AG10803 (cell line): Measurements from ENCODE around the gene EGFL7.

Experiments used
- DNase-seq: peaks from one replicate; pipeline ENCODE4 v3.0.0; 2010; ENCODE audit warnings: low read depth
- H3K4me3 ChIP-seq: 2 replicates; pipeline ENCODE4 v1.5.1; 2011; ENCODE audit warnings: mild to moderate bottlenecking, low read length, control low read depth
- CTCF ChIP-seq: conservative IDR thresholded peaks from 2 replicates; pipeline ENCODE4 v1.5.1; 2011; ENCODE audit warnings: mild to moderate bottlenecking, low read length, control low read depth, inconsistent platforms

EGFL7 gene

GRCh38 chr9:136665704-136666371 lies 3.1 kb downstream of the EGFL7 start:
- TF ChIP-seq CTCF = no peak
- no peak for DNase-seq
- peak overlapping the region; percentile 42 for H3K4me3 ChIP-seq

- no peak for TF ChIP-seq CTCF
- no peak for DNase-seq
- H3K4me3 ChIP-seq = no peak overlapping the region
Measured at GRCh38 chr9:136666372-136667213, 3.9 kb downstream of the EGFL7 start.

- no peak overlapping the region for H3K4me3 ChIP-seq
- no peak for TF ChIP-seq CTCF
- DNase-seq = no peak
Measured at GRCh38 chr9:136667214-136667939, 4.7 kb downstream of the EGFL7 start.

GRCh38 chr9:136667940-136668760 lies 5.4 kb downstream of the EGFL7 start:
- no peak overlapping the region for H3K4me3 ChIP-seq
- DNase-seq = no peak
- TF ChIP-seq CTCF = no peak

- TF ChIP-seq CTCF = no peak
- H3K4me3 ChIP-seq = no peak overlapping the region
- DNase-seq = no peak
Measured at GRCh38 chr9:136668983-136669790, 6.5 kb downstream of the EGFL7 start.

- TF ChIP-seq CTCF = no peak
- H3K4me3 ChIP-seq = no peak overlapping the region
- DNase-seq = no peak
Measured at GRCh38 chr9:136669791-136670464, 7.2 kb downstream of the EGFL7 start.
